ENCODE data around the gene CATSPERZ. TPM values are rescaled to one million over a fixed set of nuclear protein-coding genes. Genes with fewer than 3 reads are reported as not detected.

CATSPERZ gene
- total RNA-seq: 0.19 TPM
- 0.78 TPM for polyA plus RNA-seq
- long read RNA-seq, donor 1: 0 reads
- long read RNA-seq, donor 2: 0 reads
- long read RNA-seq, donor 3: 0 reads
- long read RNA-seq, donor 4: 0 reads
- long read RNA-seq, donor 5: 0 reads
- long read RNA-seq, donor 6: 0 reads
- long read RNA-seq, donor 7: 0 reads
- long read RNA-seq, donor 8: 0 reads
- long read RNA-seq, donor 9: 0 reads
- long read RNA-seq, donor 10: 0 reads

DNA sequence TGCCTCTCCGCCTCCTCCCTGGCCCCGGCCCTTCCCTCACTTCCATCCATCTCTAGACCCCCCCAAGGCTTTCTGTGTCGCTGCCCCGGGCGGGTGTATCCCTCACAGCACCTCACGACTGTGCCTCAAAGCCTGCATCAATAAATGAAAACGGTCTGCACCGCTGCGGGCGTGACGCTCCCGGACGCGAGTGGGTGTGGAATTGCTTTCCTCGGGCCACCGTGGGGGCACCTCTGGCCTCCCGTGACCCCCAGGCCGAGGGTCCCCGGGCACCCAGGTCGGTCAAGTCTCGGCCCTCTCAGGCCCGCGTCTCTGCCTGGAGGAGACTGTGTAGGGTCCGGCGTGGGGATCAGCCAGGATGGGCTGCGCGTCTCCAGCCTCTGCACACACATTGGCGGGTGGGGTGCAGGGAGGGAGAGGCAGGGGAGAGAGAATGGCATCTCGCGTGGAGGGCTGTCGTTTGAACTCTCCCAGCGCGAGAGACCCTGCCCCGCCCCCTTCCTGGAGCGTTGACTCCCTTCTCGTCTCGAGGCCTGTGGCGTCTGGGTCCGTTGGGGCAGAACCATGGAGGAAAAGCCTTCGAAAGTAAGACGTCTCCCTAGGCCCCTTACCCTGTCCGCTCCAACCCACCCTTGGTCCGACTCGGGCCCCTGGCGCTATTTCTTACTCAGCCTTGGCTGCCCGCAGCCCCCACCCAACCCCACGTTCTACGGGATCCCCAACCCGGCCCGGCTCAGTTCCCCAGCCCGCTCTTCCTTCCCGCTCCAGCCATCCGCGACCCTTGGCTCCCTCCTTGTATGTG lies at the start of gene CATSPERZ:
CATSPERZ (plus strand) TSS at position 512 of the 802 bp plus-strand sequence; CDS start at position 565, 53 bp downstream.
- no peaks in the 10 kb centered on the region for H3K36me3 ChIP-seq (ENCODE audit: control insufficient read depth in 2 of 2, insufficient read depth in 2 of 2, low read length in 1 of 2)
- peaks cover 0 to 25% of the 10 kb centered on the region in 2 donors for H3K9me3 ChIP-seq (ENCODE audit: control insufficient read depth in 2 of 2, insufficient read depth in 1 of 2, low read length in 1 of 2)
- 7% methylated on average over 54 of the region's 54 CpGs for WGBS
- peaks cover 7 to 34% of the 10 kb centered on the region in 2 donors for H3K4me1 ChIP-seq (ENCODE audit: control insufficient read depth in 2 of 2, insufficient read depth in 2 of 2, low read length in 2 of 2)
- peak in 1 of 9 donors; percentile 40 for DNase-seq (ENCODE audit: low read depth in 6 of 9, low spot score in 9 of 9)
- H3K27me3 ChIP-seq (ENCODE audit: control insufficient read depth in 2 of 2, insufficient read depth in 1 of 2, low read length in 1 of 2): peaks cover 70 to 91% of the 10 kb centered on the region in 2 donors
- peak within 1 kb of the TSS in 1 of 2 donors; percentile 21 for H3K27ac ChIP-seq (ENCODE audit: low read depth in 1 of 2, low read length in 1 of 2)
- H3K4me3 ChIP-seq (ENCODE audit: low read length in 2 of 2): peak within 1 kb of the TSS in 1 of 2 donors; percentile 14

DNA sequence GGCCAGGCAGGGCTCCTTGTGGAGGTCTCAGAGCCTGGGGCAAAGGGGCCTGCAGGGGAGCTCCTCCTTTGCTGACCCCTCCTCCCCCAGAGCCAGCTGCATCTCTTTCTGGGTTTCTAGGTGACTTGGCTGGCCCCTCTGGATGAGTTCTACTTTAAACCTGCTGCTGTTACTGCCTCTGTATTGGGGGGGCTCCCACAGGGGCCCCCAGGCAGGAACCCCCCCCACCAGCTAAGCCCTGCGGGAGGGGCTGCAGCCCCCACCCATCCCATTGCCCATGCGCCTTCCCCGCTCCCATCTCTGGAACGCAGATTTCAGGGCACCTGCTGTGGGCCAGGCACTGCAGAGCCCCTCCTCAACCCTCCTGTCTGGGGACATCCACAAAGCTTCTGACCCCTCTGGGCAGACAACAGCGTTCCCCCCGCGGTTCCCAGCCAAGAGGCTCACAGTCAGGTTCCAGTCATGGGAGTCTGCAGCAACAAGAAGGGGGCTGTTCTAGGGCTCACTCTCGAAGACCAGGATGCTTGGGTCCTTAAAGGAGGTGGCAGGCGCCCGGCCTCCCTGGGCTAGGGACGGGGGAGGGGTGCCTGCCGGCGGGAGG lies 49.6 kb upstream of the CATSPERZ start:
- WGBS: 27% methylated on average over 13 of the region's 13 CpGs
- Histone ChIP-seq H3K27me3 (ENCODE audit: control insufficient read depth in 2 of 2, insufficient read depth in 1 of 2, low read length in 1 of 2) (peaks cover 4 to 34% of the 10 kb centered on the region in 2 donors), H3K9me3 (ENCODE audit: control insufficient read depth in 2 of 2, insufficient read depth in 1 of 2, low read length in 1 of 2) (peaks cover 0 to 8% of the 10 kb centered on the region in 2 donors), H3K4me3 (ENCODE audit: low read length in 2 of 2) (peak overlapping the region; percentile 45 to 77), H3K36me3 (ENCODE audit: control insufficient read depth in 2 of 2, insufficient read depth in 2 of 2, low read length in 1 of 2) (peaks cover 9 to 11% of the 10 kb centered on the region in 2 donors), H3K27ac (ENCODE audit: low read depth in 1 of 2, low read length in 1 of 2) (no peak overlapping the region), H3K4me1 (ENCODE audit: control insufficient read depth in 2 of 2, insufficient read depth in 2 of 2, low read length in 2 of 2) (peaks cover 23 to 54% of the 10 kb centered on the region in 2 donors)
- no peak for DNase-seq (ENCODE audit: low read depth in 6 of 9, low spot score in 9 of 9)

DNA sequence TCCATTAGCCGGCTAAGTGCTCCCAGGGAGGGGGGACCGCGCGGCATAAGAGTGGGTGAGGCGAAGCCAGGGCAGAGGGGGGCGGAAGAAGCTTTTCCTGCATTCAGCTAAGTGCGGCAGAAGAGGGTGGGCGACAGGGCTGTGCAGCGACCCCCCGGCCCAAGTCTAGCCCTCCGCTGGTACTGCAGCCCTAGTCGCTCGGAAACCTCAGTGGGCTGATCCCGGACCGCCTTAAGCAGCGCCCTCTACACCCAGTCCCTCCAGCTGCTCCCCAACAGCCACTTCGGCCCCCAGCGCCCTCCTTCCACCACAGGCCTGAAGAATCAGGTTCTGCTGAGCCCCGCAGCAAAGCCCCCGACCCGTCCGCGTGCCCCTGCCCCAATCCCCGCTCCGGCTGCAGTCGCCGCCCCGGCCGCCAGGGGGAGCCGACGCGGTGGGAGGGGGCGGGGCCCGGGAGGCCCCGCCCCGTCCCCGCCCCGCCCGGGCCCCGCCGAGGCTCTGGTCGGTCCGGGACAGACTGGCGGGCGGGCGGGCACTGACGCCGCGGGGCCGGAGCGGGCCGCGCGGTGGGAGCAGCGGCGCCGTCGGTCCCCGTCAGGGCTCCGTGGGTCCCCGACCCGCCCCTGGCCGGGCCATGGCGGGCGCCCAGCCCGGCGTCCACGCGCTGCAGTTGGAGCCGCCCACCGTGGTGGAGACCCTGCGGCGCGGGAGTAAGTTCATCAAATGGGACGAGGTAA lies 49.0 kb upstream of the CATSPERZ start, which contains the start of gene PLCB3:
PLCB3 (plus strand) TSS at position 515 of the 737 bp plus-strand sequence; CDS start at position 635, 120 bp downstream.
- under 1% methylated on average over 75 of the region's 75 CpGs for WGBS
- Histone ChIP-seq H3K9me3 (ENCODE audit: control insufficient read depth in 2 of 2, insufficient read depth in 1 of 2, low read length in 1 of 2) (peaks cover 0 to 8% of the 10 kb centered on the region in 2 donors), H3K27ac (ENCODE audit: low read depth in 1 of 2, low read length in 1 of 2) (no peak within 1 kb of the TSS), H3K27me3 (ENCODE audit: control insufficient read depth in 2 of 2, insufficient read depth in 1 of 2, low read length in 1 of 2) (peaks cover 4 to 34% of the 10 kb centered on the region in 2 donors), H3K4me1 (ENCODE audit: control insufficient read depth in 2 of 2, insufficient read depth in 2 of 2, low read length in 2 of 2) (peaks cover 18 to 49% of the 10 kb centered on the region in 2 donors), H3K4me3 (ENCODE audit: low read length in 2 of 2) (peak within 1 kb of the TSS; percentile 52 to 77), H3K36me3 (ENCODE audit: control insufficient read depth in 2 of 2, insufficient read depth in 2 of 2, low read length in 1 of 2) (peaks cover 12 to 18% of the 10 kb centered on the region in 2 donors)
- DNase-seq (ENCODE audit: low read depth in 6 of 9, low spot score in 9 of 9): peak in 2 of 9 donors; percentile 54 to 58

DNA sequence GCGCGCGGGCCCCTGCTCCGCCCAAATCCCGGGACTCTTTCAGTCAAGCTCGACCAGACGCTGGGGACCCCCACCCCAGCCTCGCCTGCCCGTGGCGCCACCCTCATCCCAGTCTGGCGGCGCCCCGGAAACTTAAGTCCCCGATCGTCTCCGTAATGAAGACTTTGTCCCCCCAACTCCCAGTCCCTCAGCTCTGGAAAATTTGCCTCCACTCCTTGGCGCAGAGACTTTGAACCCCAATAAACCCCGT lies 48.5 kb upstream of the CATSPERZ start:
- Histone ChIP-seq H3K4me3 (ENCODE audit: low read length in 2 of 2) (peak overlapping the region; percentile 52 to 77), H3K27me3 (ENCODE audit: control insufficient read depth in 2 of 2, insufficient read depth in 1 of 2, low read length in 1 of 2) (peaks cover 4 to 34% of the 10 kb centered on the region in 2 donors), H3K27ac (ENCODE audit: low read depth in 1 of 2, low read length in 1 of 2) (no peak overlapping the region), H3K36me3 (ENCODE audit: control insufficient read depth in 2 of 2, insufficient read depth in 2 of 2, low read length in 1 of 2) (peaks cover 16 to 23% of the 10 kb centered on the region in 2 donors), H3K9me3 (ENCODE audit: control insufficient read depth in 2 of 2, insufficient read depth in 1 of 2, low read length in 1 of 2) (peaks cover 0 to 8% of the 10 kb centered on the region in 2 donors), H3K4me1 (ENCODE audit: control insufficient read depth in 2 of 2, insufficient read depth in 2 of 2, low read length in 2 of 2) (peaks cover 18 to 49% of the 10 kb centered on the region in 2 donors)
- no peak for DNase-seq (ENCODE audit: low read depth in 6 of 9, low spot score in 9 of 9)
- WGBS: under 1% methylated on average over 18 of the region's 18 CpGs

DNA sequence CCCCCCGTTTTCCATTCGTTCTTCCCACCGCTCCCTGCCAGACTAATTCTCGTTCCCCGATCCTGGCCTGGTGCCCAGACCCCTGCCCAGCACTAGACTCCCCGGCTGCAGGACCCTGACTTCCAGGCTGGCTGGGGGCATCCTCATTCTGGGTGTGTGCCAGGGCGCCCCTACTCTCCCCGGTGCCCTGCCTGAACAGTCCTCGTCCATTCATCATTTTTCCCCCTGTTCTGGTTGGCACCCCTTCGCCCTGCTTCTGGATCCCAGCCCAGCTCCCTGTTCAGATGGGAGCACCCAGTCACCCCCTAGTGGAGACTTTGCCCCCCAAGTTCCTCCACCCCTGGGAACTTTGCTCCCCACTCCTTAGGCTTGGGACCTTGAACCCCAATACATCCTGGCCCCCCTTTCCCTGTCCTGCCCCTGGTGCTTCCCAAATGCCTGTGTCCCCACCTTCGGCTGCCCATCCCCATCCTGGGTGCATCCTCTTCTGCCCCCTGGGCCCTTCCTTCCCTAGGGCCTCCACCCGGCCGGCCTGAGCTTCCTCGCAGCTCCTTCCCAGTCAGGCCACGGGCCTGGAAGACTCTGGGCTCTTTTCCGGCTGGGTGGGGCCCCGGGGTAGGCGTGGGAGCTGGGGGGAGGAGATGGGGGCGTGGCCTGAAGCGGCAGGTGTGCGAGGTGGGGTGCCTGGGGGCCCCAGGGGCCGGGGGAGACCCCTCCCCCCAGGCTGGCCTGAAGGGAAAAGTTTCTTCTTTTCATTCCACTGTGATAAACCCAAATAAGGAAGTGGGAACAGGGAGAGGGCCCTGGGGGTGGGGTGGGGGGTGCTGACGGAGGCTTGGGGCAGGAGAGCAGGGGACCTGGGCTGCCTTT lies 47.9 kb upstream of the CATSPERZ start:
- Histone ChIP-seq H3K9me3 (ENCODE audit: control insufficient read depth in 2 of 2, insufficient read depth in 1 of 2, low read length in 1 of 2) (peaks cover 0 to 8% of the 10 kb centered on the region in 2 donors), H3K27me3 (ENCODE audit: control insufficient read depth in 2 of 2, insufficient read depth in 1 of 2, low read length in 1 of 2) (peaks cover 4 to 30% of the 10 kb centered on the region in 2 donors), H3K36me3 (ENCODE audit: control insufficient read depth in 2 of 2, insufficient read depth in 2 of 2, low read length in 1 of 2) (peaks cover 16 to 23% of the 10 kb centered on the region in 2 donors), H3K27ac (ENCODE audit: low read depth in 1 of 2, low read length in 1 of 2) (no peak overlapping the region), H3K4me3 (ENCODE audit: low read length in 2 of 2) (peak overlapping the region; percentile 52 to 77), H3K4me1 (ENCODE audit: control insufficient read depth in 2 of 2, insufficient read depth in 2 of 2, low read length in 2 of 2) (peaks cover 17 to 43% of the 10 kb centered on the region in 2 donors)
- 8% methylated on average over 23 of the region's 23 CpGs for WGBS
- peak in 2 of 9 donors; percentile 43 to 44 for DNase-seq (ENCODE audit: low read depth in 6 of 9, low spot score in 9 of 9)

DNA sequence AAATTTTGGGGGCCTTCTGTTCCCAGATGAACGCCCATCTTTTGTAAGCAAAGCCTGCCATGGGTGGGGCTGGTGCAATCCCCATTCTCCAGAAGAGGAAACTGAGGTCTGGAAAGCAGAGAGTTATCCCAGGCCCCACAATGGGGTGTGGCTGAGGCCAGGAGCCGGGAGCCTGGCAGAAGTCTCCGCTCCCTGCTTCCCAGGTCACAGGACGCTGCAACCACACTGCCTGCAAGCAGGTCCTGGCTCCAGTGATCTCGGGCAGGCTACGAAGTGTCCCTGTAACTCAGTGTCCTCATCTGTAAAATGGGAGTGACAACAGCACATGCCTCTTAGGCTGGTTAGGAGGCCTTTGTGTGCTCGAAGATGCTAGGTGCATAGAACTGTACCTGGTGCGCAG lies 47.1 kb upstream of the CATSPERZ start:
- Histone ChIP-seq H3K27ac (ENCODE audit: low read depth in 1 of 2, low read length in 1 of 2) (no peak overlapping the region), H3K27me3 (ENCODE audit: control insufficient read depth in 2 of 2, insufficient read depth in 1 of 2, low read length in 1 of 2) (peaks cover 2 to 22% of the 10 kb centered on the region in 2 donors), H3K4me3 (ENCODE audit: low read length in 2 of 2) (no peak overlapping the region), H3K9me3 (ENCODE audit: control insufficient read depth in 2 of 2, insufficient read depth in 1 of 2, low read length in 1 of 2) (peaks cover 0 to 8% of the 10 kb centered on the region in 2 donors), H3K36me3 (ENCODE audit: control insufficient read depth in 2 of 2, insufficient read depth in 2 of 2, low read length in 1 of 2) (peaks cover 16 to 23% of the 10 kb centered on the region in 2 donors), H3K4me1 (ENCODE audit: control insufficient read depth in 2 of 2, insufficient read depth in 2 of 2, low read length in 2 of 2) (peaks cover 12 to 37% of the 10 kb centered on the region in 2 donors)
- WGBS: 87% methylated on average over 8 of the region's 8 CpGs
- no peak for DNase-seq (ENCODE audit: low read depth in 6 of 9, low spot score in 9 of 9)

DNA sequence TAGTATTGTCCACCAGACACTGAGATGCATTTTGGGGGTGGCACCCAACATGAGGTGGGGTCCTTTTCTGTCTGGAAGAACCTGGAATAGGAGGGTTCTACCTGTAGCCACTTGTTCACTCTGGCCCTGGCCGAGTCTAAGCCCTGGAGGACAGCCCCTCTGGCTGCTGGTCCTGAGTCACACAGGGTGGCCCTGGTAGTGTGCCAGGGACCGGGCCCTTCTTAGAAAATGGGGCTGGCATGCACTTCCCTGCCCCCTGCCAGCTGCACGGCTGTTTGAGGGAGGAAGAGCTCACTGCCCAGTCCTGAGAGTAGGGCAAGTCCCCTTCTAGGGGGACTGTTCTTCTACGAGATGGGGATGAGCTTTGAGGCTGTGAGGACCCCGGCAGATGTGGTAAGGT lies 46.7 kb upstream of the CATSPERZ start:
- no peak for DNase-seq (ENCODE audit: low read depth in 6 of 9, low spot score in 9 of 9)
- peaks cover 0 to 18% of the 10 kb centered on the region in 2 donors for H3K27me3 ChIP-seq (ENCODE audit: control insufficient read depth in 2 of 2, insufficient read depth in 1 of 2, low read length in 1 of 2)
- H3K27ac ChIP-seq (ENCODE audit: low read depth in 1 of 2, low read length in 1 of 2): no peak overlapping the region
- no peak overlapping the region for H3K4me3 ChIP-seq (ENCODE audit: low read length in 2 of 2)
- peaks cover 17 to 26% of the 10 kb centered on the region in 2 donors for H3K36me3 ChIP-seq (ENCODE audit: control insufficient read depth in 2 of 2, insufficient read depth in 2 of 2, low read length in 1 of 2)
- 90% methylated on average over 5 of the region's 5 CpGs for WGBS
- H3K4me1 ChIP-seq (ENCODE audit: control insufficient read depth in 2 of 2, insufficient read depth in 2 of 2, low read length in 2 of 2): peaks cover 12 to 37% of the 10 kb centered on the region in 2 donors
- peaks cover 0 to 8% of the 10 kb centered on the region in 2 donors for H3K9me3 ChIP-seq (ENCODE audit: control insufficient read depth in 2 of 2, insufficient read depth in 1 of 2, low read length in 1 of 2)

DNA sequence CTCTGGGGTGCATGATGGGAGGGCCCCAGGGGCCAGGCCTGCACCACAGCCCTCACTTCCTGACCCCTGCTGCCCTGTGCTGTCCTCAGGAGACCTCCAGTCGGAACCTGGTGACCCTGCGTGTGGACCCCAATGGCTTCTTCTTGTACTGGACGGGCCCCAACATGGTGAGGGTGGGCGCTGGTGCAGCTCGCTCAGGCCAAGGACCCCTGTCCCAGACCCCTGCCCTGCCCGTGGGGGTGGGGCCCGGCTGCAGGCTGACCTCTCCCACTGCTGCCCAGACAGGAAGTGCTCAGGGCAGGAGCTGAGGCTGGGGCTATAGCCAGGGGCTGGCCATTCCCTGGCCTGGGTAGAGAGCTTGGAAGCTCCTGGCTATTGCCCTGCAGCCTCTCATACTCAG lies 45.8 kb upstream of the CATSPERZ start:
- no peak overlapping the region for H3K27ac ChIP-seq (ENCODE audit: low read depth in 1 of 2, low read length in 1 of 2)
- H3K27me3 ChIP-seq (ENCODE audit: control insufficient read depth in 2 of 2, insufficient read depth in 1 of 2, low read length in 1 of 2): peaks cover 0 to 16% of the 10 kb centered on the region in 2 donors
- H3K4me1 ChIP-seq (ENCODE audit: control insufficient read depth in 2 of 2, insufficient read depth in 2 of 2, low read length in 2 of 2): peaks cover 12 to 34% of the 10 kb centered on the region in 2 donors
- DNase-seq (ENCODE audit: low read depth in 6 of 9, low spot score in 9 of 9): no peak
- peaks cover 25 to 32% of the 10 kb centered on the region in 2 donors for H3K36me3 ChIP-seq (ENCODE audit: control insufficient read depth in 2 of 2, insufficient read depth in 2 of 2, low read length in 1 of 2)
- H3K9me3 ChIP-seq (ENCODE audit: control insufficient read depth in 2 of 2, insufficient read depth in 1 of 2, low read length in 1 of 2): peaks cover 0 to 8% of the 10 kb centered on the region in 2 donors
- 98% methylated on average over 7 of the region's 7 CpGs for WGBS
- H3K4me3 ChIP-seq (ENCODE audit: low read length in 2 of 2): no peak overlapping the region

Measured in thymus (tissue), 14 donors.